CD4-positive, alpha-beta T cell (primary cell): ENCODE results near the gene CXADR. TPM values are rescaled to one million over a fixed set of nuclear protein-coding genes. Genes with fewer than 3 reads are reported as not detected.

Experiments
- ATAC-seq: fragments of 200-7000 bp; cut with Tn5 transposase; one replicate; pipeline ENCODE4 v1.10.0; 2022; ENCODE audit warnings: mild to moderate bottlenecking; ENCODE audit not compliant: poor library complexity
- CTCF ChIA-PET: fragments of 350-600 bp; sonication (Branson Sonifier 250); formaldehyde crosslinking; loops from one replicate; lab custom pipeline; 2021; ENCODE audit warnings: antibody characterized with exemption, inconsistent platforms; lab: Charles Lee
- POLR2A ChIA-PET: fragments of 350-600 bp; sonication (Branson Sonifier 250); formaldehyde crosslinking; loops from one replicate; lab custom pipeline; 2021; ENCODE audit warnings: antibody characterized with exemption, inconsistent platforms; lab: Charles Lee
- DNase-seq, 14 experiments: peaks; one replicate each; pipeline ENCODE4 v3.0.0-alpha.2; 2013 to 2020; ENCODE audit warnings: mixed read lengths in 2 of 14
- H3K27ac ChIP-seq, 2 donors: one replicate each; pipeline versions ENCODE4 v1.5.1 to v1.7.0; 2013; ENCODE audit warnings: low read length in 2 of 2, low read depth in 1 of 2, mild to moderate bottlenecking in 1 of 2
- H3K27me3 ChIP-seq, 2 experiments: 1 replicate in 1 of 2; 2 replicates in 1 of 2; pipeline versions ENCODE4 v1.6.1 to v1.7.0; 2013; ENCODE audit warnings: low read length in 2 of 2, control low read depth in 1 of 2, mild to moderate bottlenecking in 1 of 2, moderate library complexity in 1 of 2; ENCODE audit not compliant: insufficient read depth in 2 of 2, control insufficient read depth in 1 of 2
- H3K36me3 ChIP-seq: one replicate; pipeline ENCODE4 v1.6.1; 2013; ENCODE audit warnings: low read length, control low read depth; ENCODE audit not compliant: insufficient read depth
- H3K4me1 ChIP-seq: one replicate; pipeline ENCODE4 v1.6.1; 2013; ENCODE audit warnings: low read length, control low read depth; ENCODE audit not compliant: insufficient read depth
- H3K4me3 ChIP-seq: one replicate; pipeline ENCODE4 v1.5.1; 2013; ENCODE audit warnings: mild to moderate bottlenecking, low read length, moderate library complexity
- H3K9me3 ChIP-seq, 2 experiments: 1 replicate in 1 of 2; 2 replicates in 1 of 2; pipeline versions ENCODE4 v1.6.1 to v1.7.0; 2013; ENCODE audit warnings: low read length in 2 of 2, mild to moderate bottlenecking in 2 of 2, control low read depth in 1 of 2, moderate library complexity in 1 of 2; ENCODE audit not compliant: control insufficient read depth in 1 of 2, insufficient read depth in 1 of 2
- H3K27ac Mint-ChIP-seq: one replicate; pipeline ENCODE4 v1.8.0; 2020; ENCODE audit warnings: mixed read lengths
- H3K27me3 Mint-ChIP-seq: one replicate; pipeline ENCODE4 v1.8.0; 2021; ENCODE audit warnings: mixed read lengths
- H3K36me3 Mint-ChIP-seq: one replicate; pipeline ENCODE4 v1.8.0; 2021; ENCODE audit warnings: low read depth, mixed read lengths
- H3K4me1 Mint-ChIP-seq: one replicate; pipeline ENCODE4 v1.8.0; 2021; ENCODE audit warnings: low read depth, mixed read lengths
- H3K4me3 Mint-ChIP-seq: one replicate; pipeline ENCODE4 v1.8.0; 2020; ENCODE audit warnings: mild to moderate bottlenecking, mixed read lengths
- H3K9me3 Mint-ChIP-seq: one replicate; pipeline ENCODE4 v1.8.0; 2020; ENCODE audit warnings: mixed read lengths
- intact Hi-C, 2 experiments: fragments of 100-400 bp; cut with DNase I in 1 of 2; cut with micrococcal nuclease in 1 of 2; formaldehyde crosslinking; loops; one replicate each; pipeline versions ENCODE4 v1.15.1 to v1.9.0; 2023 to 2025; cut with DNase I, micrococcal nuclease
- total RNA-seq, 174 experiments: library from RNA in 2 of 174; stranded (reverse) in 2 of 174; gene quantifications; one replicate each; pipeline ENCODE4 v1.2.3 and lab custom pipeline; 2021 to 2026
- TF ChIP-seq, protein P1 (sequence below): fragments of 200-600 bp; IDR thresholded peaks from one replicate; pipeline ENCODE4 v1.8.0; 2022; ENCODE audit warnings: antibody characterized with exemption, mild to moderate bottlenecking

The CXADR gene
- total RNA-seq, 2 experiments from 2014 or later = 0.52 to 0.53 TPM

DNA sequence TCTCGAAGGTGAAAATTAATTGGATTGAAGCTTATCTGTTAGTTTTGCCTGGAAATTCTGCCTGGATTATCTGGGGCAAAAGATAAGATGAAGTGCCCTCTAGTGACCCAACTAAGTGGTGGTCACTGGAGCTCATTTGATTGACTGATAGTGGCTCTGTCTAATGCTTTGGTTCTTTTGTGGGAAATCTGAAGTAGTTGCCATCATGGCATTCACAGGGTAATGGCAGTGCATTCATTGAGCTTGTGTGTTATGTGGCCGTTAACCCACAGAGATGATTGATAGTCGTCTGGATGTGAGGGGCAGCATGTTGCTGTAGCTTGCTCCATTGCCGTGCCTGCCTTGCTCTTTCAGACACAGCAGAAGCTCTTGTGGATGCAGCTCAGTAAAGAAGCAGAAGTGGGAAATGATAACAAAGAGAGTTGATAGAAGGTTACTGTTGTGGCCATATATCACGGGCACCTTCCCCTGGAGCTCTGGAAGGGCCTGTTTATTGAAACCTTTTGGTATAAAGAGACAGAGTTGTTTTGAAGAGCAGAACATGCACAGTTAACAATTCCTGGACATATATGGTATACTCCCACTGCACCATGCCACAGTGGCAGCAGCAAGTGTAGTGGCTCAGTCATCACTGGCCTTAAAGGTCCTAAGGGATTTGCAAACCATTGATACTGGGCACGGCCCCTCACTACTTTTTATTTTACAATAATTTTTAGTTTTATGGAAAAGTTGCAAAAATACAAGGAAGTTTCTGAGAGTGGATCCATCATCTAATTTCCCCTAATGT is 42.0 kb downstream of the CXADR start:
- ChIA-PET CTCF (no interaction called here), POLR2A (no interaction called here)
- Histone ChIP-seq H3K27ac (no peak overlapping the region), H3K9me3 (no peaks in the 10 kb centered on the region), H3K4me1 (no peaks in the 10 kb centered on the region), H3K36me3 (no peaks in the 10 kb centered on the region), H3K27me3 (no peaks in the 10 kb centered on the region), H3K4me3 (no peak overlapping the region)
- H3K4me3 Mint-ChIP-seq = no peak overlapping the region
- H3K27ac Mint-ChIP-seq = no peak overlapping the region
- no peaks in the 10 kb centered on the region for H3K36me3 Mint-ChIP-seq
- no peaks in the 10 kb centered on the region for H3K9me3 Mint-ChIP-seq
- DNase-seq = no peak
- TF ChIP-seq, protein P1, sequence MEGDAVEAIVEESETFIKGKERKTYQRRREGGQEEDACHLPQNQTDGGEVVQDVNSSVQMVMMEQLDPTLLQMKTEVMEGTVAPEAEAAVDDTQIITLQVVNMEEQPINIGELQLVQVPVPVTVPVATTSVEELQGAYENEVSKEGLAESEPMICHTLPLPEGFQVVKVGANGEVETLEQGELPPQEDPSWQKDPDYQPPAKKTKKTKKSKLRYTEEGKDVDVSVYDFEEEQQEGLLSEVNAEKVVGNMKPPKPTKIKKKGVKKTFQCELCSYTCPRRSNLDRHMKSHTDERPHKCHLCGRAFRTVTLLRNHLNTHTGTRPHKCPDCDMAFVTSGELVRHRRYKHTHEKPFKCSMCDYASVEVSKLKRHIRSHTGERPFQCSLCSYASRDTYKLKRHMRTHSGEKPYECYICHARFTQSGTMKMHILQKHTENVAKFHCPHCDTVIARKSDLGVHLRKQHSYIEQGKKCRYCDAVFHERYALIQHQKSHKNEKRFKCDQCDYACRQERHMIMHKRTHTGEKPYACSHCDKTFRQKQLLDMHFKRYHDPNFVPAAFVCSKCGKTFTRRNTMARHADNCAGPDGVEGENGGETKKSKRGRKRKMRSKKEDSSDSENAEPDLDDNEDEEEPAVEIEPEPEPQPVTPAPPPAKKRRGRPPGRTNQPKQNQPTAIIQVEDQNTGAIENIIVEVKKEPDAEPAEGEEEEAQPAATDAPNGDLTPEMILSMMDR = no peak
- no peaks in the 10 kb centered on the region for H3K27me3 Mint-ChIP-seq
- no peaks in the 10 kb centered on the region for H3K4me1 Mint-ChIP-seq
- intact Hi-C loops = no loop called here
- ATAC-seq = no peak

DNA sequence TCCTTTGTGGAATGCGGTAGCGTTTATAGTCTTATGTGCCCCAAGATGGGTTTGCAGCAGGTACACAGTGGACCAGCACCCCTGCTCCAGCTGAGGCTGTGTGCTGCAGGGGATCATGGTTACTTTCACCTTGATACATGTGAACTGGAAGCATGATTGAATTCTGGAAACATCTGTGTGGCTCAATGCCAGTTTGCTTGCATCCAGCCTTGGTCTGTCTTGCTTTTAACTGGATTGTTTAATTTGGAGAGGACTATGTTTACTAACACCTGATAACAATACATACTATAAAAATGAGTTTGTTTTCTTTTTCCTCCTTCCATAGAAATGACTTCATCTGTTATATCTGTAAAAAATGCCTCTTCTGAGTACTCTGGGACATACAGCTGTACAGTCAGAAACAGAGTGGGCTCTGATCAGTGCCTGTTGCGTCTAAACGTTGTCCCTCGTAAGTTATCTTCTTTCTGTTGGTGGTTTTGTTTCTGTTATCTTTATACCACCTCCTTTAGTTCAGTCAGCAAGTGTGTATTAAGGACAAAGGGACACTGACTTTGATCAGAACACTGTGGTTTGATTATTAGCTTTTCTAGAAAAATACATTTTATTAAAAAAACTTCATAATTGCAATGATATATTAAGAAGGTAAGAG is 47.7 kb downstream of the CXADR start:
- CTCF ChIA-PET = interaction anchor here (0.9 kb wide), 1 partner anchor 16 kb away, joined by 5 read pairs; no protein-coding TSS in a partner anchor
- no peaks in the 10 kb centered on the region for H3K36me3 ChIP-seq
- H3K4me1 ChIP-seq = no peaks in the 10 kb centered on the region
- no peak overlapping the region for H3K27ac Mint-ChIP-seq
- intact Hi-C loops = no loop called here
- no peak for ATAC-seq
- H3K36me3 Mint-ChIP-seq = no peaks in the 10 kb centered on the region
- DNase-seq = no peak
- no peaks in the 10 kb centered on the region for H3K9me3 ChIP-seq
- TF ChIP-seq, protein P1 = no peak
- no peaks in the 10 kb centered on the region for H3K9me3 Mint-ChIP-seq
- H3K27me3 Mint-ChIP-seq = no peaks in the 10 kb centered on the region
- POLR2A ChIA-PET = no interaction called here
- H3K4me3 ChIP-seq = no peak overlapping the region
- no peak overlapping the region for H3K27ac ChIP-seq
- no peaks in the 10 kb centered on the region for H3K27me3 ChIP-seq
- no peak overlapping the region for H3K4me3 Mint-ChIP-seq
- no peaks in the 10 kb centered on the region for H3K4me1 Mint-ChIP-seq

DNA sequence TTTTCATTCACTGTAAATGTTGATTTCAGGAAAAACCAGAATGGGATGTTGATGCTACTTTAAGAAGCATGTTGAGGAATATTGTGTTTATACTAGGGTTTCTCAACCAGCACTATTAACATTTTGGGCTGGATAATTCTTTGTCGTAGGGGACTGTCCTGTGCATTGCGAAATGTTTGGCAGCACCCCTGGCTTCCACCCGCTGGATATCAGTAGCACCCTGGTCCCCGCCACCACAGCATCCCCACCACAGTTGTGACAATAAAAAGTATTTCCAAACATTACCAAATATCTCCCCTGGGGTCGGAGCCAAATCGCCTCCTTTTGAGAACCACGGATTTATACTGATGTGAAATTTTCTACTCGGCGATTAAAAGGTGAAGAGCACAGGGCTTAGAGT is 57.9 kb downstream of the CXADR start:
- Histone ChIP-seq H3K36me3 (no peaks in the 10 kb centered on the region), H3K9me3 (no peaks in the 10 kb centered on the region), H3K4me1 (no peaks in the 10 kb centered on the region), H3K4me3 (no peak overlapping the region), H3K27me3 (peaks cover 3% of the 10 kb centered on the region in 2 experiments), H3K27ac (no peak overlapping the region)
- H3K27ac Mint-ChIP-seq = no peak overlapping the region
- DNase-seq (no peak), ATAC-seq (no peak)
- CTCF ChIA-PET = no interaction called here
- H3K36me3 Mint-ChIP-seq = no peaks in the 10 kb centered on the region
- peaks cover 17% of the 10 kb centered on the region for H3K27me3 Mint-ChIP-seq
- H3K4me1 Mint-ChIP-seq = no peaks in the 10 kb centered on the region
- intact Hi-C loops = no loop called here
- H3K9me3 Mint-ChIP-seq = no peaks in the 10 kb centered on the region
- POLR2A ChIA-PET = no interaction called here
- TF ChIP-seq, protein P1 = no peak
- H3K4me3 Mint-ChIP-seq = no peak overlapping the region
